ENCODE data around the gene TBC1D22A.

The TBC1D22A gene

DNA sequence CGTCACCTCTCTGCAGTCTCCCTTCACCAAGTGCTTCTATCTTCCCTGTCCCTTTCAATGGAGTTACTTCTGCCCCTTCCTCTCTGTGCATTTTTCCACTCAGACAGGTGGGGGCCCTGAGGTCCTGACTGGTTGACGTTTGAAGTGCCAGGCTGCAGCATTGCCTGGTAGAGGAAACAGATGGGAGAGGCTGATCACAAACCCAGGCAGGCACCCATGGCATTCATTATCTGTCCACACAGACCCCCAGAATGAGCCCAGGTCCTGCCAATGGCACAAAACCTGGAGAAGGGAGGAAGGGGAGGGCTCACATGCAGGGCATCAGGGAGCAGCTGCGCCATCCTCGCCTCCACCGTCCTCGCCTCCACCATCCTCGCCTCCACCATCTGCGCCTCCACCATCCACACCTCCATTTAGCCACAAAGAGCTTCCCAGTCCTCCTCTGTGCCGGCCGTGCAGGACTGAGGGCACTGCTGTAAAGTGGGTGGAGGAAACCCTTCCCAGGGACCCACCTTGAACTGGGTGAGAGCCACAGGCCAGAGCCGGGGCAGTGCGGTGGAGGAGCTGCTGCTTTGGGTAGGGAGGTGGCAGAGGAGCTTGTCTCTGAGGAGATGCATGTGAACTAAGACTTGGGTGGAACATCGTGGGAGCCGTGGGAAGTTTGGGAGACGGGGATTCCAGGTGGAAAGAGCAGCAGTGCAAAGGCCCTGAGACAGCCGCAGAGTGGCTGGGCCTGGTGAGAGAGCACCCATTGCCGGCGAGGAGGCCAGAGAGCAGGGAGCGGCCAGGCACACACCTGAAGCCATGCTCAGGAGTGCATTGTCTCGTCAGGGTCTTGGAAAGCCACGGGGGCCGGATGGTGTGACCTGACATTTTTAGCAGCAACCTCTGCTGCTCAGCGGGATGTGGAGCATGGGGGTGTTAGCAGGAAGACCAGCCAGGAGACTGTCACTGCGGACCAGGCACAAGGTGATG lies 145.1 kb downstream of the TBC1D22A start:
- DNase-seq (ENCODE audit: low read depth, low spot score), result no peak

DNA sequence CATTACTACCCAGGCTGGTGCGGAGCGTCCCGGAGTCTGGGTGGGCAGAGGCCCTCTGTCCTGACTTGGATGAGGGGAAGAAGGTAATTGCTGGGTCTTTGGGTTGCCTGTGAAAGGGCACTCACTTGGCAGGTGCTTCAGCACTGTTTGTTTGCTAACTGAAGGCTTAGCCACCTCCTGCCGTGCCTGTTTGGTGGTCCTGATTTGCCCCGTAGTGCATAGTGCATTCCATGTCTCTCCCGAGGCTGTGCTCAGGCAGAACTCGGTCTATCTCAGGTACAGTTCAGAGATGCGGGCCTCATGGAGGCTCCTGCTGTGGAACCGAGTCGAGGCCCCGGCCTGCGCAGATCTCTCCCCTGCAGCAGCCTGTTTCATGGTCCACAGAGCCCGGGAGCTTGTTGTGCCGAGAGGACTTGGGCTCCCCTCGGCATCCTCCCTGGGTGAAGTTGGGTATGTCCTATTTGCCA lies 146.2 kb downstream of the TBC1D22A start:
- no peak for DNase-seq (ENCODE audit: low read depth, low spot score)

DNA sequence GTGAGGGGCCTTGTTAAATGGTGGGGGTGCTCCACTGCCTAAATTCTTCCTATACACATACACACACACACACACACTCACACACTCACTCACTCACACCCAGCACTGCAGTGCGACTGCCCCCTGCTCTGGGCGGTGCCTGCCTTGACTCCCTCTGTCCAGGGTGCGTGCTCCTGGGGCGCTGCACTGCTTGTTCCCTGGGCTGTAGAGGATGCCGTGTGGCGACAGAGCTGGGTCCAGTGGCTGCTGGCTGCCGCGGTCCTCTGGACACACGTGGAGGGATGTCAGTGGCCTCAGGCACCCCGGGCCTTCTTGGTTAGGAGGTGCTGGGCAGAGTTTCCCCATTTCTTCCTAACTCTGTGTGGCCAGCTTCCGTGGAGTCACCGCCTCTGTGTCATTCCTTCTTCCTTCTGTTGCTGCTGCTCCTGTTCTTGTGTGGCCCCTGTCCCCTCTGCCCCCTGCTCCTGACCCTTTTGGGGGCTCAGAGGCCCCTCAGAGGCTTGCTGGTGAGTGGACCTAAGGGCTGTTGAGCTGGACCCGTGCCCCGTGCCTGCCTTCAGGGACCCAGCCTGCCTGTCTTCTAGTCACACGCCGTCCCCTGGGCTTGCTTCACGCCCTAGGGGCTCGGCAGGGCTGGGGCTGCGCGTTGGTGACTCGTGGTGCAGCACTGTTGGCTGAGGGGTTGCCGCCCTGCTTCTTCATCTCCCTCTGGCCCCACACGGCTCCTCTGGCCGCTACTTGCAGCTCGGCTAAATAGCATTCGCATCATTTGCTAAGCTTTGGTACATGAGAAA lies 147.0 kb downstream of the TBC1D22A start:
- no peak for DNase-seq (ENCODE audit: low read depth, low spot score)

DNA sequence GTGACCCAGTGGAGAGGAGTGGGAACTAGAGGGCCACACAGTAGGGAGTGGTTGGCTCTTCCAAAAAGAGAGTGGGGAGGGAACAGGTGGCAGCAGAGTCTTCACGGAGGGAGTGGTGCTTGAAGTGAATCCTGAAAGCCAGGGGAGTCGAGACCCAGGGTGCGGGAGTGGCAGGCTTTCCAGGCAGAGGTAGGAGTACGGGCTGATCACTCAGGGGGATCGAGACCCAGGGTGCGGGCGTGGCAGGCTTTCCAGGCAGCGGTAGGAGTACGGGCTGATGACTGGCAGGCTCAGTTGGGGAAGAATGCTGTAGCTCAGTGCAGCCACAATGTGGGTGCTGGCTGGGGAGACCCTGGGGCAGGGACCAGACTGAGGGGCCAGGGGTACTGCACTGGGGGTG lies 148.2 kb downstream of the TBC1D22A start:
- DNase-seq (ENCODE audit: low read depth, low spot score), result no peak

DNA sequence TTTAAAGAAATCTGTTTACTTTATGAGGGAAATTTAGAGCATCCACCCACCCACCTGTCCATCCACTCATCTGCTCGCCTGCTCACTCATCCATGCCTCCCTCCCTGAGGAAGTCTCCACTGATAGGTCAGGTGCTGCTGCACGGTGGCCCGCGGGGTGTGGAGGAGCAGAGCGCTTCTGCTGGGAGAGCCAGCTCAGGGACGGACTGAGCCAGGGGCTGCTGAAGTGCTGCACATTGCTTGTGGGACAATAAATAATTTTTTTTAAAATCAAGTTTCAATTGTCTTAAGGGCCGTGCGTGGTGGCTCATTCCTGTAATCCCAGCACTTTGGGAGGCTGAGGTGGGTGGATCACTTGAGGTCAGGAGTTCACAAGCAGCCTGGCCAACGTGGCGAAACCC lies 148.9 kb downstream of the TBC1D22A start:
- no peak for DNase-seq (ENCODE audit: low read depth, low spot score)

DNA sequence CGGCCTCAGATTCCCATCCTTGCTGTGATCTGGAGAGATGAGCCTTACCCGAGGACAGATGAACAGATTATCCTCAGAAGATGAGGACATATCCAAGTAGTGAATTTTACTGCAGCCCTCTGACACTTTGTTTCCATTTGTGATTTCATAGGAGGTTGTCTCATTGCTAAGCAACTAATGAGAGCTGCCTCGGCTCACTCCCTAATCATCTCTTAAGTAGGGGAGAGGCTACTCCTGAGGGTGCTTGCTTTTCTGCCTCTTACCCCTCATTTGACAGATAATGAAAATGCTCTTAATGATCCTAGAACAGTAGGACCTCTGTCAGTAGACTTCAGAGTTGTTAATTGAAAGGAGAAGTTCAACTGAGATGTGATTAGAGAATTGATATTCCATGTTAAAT lies 150.9 kb downstream of the TBC1D22A start:
- DNase-seq (ENCODE audit: low read depth, low spot score), result no peak

DNA sequence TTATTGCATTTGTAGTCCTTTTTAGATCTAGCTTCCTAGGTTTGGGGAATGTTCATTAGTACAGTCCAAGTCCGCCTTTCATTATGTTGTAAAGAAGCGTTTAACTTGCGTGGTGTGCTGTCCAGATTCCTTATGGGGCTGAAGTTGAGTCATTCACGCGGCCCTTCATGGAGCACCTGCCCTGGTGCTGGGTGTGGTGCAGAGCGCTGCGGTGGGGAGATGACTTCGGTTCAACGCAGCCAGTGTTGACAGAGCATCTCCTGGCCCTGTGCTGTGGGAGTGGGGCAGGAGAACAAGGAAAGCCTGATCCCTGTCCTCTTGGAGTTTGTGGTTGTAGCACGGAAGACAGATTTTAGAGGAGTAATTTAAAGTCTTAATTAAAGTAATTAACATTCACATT lies 152.0 kb downstream of the TBC1D22A start:
- DNase-seq (ENCODE audit: low read depth, low spot score), result no peak

DNA sequence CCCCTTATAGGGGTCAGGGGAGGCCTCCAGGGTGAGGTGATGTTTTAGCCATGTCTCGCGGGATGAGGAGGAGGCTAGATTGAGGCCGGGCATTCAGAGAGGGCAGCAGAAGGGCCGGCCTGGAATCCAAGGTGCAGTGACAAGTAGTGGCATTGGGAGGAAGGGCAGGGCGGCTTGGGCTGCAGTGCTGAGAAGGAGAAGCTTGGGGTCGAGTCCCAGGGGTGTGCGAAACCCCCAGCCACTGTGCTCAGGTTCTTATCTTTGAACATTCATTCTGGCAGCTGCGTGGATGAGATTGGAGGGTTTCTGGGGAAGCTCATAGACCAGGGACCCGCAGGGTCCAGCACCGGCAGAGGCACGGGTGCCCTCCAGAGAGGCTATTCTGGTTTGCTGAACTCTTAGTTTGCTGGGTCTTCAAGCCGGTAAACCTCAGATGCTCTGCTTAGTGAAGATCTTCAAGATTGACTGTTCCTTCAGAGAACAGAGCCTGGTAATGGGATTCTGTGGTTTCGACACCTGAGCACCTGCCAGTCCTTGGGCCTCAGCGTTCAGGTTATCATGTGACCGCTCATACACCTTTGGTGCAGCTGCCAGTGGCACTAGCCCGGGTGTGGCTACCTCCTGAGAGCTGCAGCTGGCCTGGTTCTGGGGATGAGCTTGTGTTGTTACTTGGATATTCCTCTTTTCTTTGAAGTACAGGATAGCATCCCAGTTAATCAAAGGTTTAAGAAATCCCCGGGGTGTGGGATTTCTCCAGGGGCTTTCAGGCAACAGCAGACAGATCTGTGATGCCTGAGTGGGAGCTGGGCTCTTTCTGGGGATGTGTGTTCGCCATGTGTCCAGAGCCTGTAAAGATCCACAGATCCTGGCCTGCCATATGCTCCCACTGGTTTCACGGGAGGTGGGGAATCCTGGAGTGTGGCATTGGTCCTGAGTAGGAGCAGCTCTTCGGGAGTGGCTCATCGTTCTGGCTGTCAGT lies 152.8 kb downstream of the TBC1D22A start:
- no peak for DNase-seq (ENCODE audit: low read depth, low spot score)

DNA sequence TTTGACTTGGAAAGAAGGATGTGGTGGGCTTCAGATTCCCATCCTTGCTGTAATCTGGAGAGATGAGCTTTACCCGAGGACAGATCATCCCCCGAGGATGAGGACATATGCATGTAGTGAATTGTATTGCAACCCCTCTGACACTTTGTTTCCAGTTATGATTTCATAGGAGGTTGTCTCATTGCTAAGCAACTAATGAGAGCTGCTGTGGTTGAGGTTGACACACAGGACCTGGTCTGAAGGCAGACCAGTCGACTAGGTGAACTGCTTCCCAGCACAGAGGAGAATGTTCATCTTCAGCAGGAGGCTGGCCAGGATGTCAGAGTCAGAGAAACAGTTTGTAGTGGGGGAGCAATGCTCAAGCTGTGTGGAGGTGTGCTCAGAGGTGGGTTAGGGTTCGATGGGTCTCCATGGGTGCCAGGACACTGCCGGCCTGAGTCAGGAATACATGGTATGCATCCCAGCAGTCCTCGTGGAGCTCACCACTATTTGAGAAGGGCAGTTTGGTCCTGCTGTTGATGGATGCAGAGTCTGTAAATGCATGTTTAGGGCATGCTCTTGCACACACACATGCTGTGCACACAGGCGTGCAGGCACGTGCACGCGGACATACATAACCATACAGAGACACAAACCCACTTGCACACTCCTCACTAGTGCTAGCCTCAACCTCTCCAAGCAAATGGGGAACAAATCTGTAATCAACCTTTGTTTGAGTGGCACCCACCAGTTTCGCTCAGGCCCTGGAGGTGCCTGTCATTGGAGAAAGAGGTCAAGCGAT lies 153.7 kb downstream of the TBC1D22A start:
- no peak for DNase-seq (ENCODE audit: low read depth, low spot score)

DNA sequence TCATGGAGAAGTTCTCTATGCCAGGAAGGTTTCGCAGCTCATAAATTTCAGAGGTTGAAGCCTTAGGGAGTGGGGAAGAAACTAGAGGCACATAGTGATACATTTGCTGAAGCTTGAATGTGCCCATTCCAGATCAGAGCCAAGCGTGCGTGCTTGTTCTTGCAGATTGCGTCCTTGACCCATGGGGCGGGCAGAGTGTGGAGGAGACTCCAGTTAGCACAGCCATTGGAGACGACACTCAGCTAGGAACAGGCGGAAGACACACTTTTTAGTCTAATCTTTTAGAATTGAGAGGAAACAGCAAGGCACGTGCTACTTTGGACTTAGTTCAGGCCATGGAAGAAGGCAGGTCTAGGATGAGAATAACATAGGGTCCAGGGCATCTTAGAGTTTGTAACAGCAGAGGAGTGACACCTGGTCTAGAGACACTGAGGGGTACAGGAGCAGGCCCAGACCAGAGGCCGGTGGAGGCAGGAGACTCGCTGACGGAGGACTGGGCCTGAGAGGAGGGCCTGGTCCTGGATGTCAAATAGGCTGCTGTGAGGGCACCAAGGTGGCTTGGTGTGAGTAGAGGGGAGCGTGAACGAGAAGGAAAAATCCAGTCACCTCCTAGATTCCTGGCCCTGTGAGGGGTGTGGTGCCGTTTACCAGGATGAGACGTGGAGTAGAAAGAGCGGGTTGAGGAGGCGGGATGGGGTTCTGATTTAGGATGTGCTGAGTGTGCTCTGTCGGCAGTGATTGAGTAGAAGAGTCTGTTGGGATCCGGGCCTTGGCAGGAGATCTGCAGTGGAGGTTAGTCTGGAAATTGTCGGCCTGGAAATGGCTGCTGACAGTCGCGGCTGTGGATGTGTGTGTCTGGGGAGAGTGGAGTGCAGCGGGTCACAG lies 154.7 kb downstream of the TBC1D22A start:
- no peak for DNase-seq (ENCODE audit: low read depth, low spot score)

DNA sequence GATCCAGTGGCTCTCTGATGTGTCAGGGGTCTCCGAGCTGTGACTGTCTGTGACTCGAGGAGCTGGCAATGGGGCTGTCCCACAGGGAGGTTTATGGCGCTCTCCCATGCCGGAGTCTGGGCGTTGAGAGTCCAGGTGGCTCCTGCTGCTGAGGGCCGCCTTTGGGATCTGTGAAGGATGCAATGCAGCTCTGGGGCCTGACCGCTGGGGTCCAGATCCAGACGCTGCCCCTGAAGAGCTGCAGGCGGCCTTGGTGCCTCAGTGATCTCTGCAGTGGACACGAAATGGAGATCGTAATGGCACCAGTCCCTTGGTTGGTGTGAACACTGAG lies 155.3 kb downstream of the TBC1D22A start:
- DNase-seq (ENCODE audit: low read depth, low spot score), result no peak

DNA sequence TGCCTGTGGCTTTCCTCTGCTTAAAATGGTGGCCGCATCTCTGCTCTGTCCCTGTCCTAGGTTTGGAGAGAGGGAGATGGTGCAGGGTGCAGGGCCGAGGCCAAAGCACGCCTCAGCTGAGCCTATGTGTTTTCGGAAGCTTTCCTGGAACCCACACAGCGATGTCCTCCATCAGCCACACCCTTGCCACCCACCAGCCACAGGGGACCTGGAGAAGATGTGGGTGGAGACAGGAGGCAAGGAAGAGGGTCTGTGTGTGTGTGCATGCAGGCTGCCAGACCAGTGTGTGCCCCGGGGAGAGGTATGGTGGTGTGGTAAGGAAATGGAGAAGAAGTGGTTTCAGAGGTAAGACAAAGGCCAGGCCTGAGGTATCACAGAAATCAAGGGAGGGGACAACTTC lies 155.7 kb downstream of the TBC1D22A start:
- DNase-seq (ENCODE audit: low read depth, low spot score), result no peak

DNA sequence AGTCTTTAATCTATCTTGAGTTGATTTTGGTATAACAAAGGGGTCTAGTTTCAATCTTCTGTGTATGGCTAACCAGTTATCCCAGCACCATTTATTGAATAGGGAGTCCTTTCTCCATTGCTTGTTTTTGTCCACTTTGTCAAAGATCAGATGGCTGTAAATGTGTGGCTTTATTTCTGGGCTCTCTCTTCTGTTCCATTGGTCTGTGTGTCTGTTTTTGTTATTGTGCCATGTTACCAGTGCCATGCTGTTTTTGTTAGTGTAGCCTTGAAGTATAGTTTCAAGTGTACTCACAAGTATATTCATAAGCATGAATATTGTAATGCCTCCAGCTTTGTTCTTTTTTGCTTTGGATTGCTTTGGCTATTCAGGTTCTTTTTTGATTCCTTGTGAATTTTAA lies 159.6 kb downstream of the TBC1D22A start:
- no peak for DNase-seq (ENCODE audit: low read depth, low spot score)

DNA sequence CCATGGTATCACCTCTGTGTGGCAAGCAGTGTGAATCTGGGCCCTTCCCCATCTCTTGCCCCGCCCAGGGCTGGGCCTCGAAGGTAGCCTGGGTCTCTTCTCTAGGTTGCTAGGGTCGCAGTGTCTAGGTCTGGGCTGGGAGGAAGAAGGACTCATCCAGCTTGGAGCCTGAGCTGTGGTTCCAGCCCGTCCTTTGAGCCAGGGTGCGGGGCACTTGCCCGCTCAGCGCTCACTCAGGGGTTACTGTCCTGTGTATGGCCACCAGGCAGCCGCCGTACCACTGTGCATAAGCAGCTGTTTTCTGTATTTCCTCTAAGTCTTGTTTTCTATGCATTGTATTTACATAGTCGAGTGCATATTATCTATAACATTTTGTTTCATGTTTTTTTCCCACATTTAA lies 160.9 kb downstream of the TBC1D22A start:
- DNase-seq (ENCODE audit: low read depth, low spot score), result no peak

DNA sequence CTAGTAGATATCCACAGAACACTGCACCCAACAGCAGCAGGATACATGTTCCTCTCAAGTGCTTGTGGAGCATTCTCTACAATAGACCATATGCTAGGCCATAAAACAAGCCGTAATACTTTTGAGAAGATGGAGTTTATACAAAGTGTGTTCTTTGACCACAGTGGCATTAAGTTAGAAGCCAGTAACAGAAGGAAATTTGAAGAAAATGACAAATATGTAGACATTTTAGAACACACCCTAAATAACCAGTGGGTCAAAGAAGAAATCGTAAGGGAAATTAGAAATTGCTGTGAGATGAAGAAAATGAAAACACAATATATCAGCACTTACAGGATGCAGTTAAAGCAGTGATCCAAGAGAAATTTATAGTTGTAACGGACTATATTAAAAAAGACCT lies 163.4 kb downstream of the TBC1D22A start:
- DNase-seq (ENCODE audit: low read depth, low spot score), result no peak

DNA sequence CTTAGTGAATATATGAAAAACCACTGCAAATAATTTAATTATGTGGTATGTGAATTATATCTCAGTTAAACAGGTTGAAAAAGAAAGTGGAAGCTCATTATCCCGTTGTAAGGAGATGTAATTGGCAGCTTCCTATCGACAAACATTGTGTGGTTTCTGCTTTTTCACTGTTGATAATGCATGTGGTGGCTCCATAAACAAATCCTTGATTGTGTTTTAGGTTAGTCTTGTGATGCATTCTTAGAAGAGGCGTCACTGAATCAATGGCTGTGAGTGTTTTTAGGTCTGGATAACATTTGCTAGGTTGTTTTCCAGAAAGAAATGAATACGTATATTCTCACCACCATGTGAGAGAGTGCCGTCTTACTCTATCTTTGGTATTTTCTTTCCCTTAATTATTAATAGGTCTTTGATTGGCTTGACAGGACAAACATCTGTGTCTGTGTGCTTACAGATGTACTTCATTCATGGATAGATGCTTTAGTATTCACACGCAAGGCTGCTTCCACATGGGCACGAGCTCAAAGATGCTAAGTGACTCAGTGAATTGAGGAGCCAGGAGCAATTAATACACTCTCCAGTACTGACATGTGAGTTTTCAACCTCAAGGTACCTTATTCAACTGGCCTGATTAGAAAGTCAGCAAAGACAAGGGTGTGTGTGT lies 166.7 kb downstream of the TBC1D22A start:
- DNase-seq (ENCODE audit: low read depth, low spot score), result no peak

DNA sequence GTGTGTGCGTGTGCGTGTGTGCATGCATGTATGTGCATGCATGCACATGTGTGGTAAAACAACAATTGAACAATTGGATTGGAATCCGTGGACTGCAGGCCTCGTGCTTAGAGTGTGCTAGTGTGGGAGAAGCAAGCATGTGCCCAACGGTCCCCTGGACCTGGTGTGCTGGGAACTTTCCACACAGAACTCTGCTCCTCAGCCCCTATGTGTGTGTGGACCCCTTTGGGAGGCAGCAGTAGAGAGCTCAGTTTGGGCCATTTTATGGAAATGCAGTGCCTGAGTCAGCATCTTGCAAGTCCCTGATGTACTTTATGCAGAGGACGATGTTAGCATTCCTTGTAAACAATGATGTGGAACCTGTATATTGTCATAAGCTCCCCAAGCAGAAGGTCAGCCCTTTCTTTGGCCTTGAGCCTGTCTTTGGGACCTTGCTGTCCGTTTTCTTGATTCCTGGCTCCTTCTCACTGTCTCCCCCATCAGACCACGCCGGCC lies 167.3 kb downstream of the TBC1D22A start:
- DNase-seq (ENCODE audit: low read depth, low spot score), result no peak

DNA sequence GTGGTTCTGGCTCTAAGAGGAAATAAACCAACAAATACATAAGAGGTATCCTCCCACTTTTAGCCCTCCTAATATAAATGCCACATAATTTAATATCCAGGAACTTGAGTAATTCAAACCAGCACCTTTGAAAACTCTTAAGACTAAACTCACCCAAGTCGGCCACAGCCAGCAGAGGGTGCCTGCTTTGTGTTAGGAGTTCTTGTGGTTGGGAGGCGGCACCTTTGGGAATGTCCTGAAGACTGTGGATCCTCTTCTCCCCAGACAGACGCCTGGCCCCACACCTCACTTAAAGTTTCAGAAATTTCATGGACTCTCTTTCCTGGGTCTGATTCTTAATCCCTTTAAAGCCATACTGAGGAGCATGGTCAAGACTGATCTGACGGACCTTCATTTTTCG lies 169.0 kb downstream of the TBC1D22A start:
- DNase-seq (ENCODE audit: low read depth, low spot score), result no peak

DNA sequence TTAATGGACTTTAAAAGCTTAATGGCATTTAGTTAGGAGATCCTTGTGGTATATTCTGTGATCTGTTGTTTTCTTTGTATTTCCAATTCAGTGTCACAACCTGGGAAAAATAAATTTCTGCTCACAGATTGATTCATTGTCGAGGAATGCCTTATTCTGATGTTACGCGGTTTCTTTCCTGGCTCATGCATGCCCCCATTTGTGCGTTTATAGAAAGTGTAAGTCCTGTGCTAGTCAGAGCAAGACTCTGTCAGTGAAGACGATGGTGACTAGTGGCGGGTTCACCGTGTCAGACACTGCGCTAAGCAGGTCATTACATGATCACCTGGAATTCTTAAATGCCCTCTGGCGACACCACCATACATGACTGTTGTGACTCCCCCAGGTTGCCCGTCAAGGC lies 169.4 kb downstream of the TBC1D22A start:
- DNase-seq (ENCODE audit: low read depth, low spot score), result no peak
